GM12873 (cell line): ENCODE measurements around the gene HERC3.

Experiments used
- CTCF ChIP-seq: IDR thresholded peaks from 2 replicates; pipeline ENCODE4 v1.5.1; 2012; ENCODE audit warnings: low read depth, mild to moderate bottlenecking, moderate library complexity, low read length, control low read depth; ENCODE audit not compliant: insufficient read depth; ENCODE audit errors: missing control alignments

Gene HERC3

GRCh38 chr4:88610771-88611170, 18.5 kb downstream of the HERC3 start:
- TF ChIP-seq CTCF: no peak

- no peak for TF ChIP-seq CTCF
These were observed 21.2 kb downstream of the HERC3 start for GRCh38 chr4:88613417-88613875.

DNA sequence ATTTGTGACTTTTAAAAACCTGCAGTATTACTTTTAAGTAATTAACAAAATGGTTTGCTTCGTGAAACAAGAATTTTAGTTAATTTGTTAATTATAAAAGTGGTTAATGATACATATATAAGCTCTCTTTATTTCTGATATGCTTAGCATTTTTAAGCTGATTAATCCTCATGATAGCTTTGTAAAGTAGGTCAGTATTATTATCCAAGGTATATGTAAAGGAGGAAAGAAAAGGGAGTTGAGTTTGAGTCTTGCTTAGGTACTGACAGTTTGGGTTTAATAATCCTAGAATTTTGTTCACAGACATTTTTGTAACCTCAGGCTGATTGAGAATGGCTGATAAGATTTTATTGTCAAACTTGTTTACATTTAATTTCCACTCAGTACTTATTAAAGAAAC, 21.8 kb downstream of the HERC3 start:
- no peak for TF ChIP-seq CTCF

- TF ChIP-seq CTCF: no peak
These were observed 24.2 kb downstream of the HERC3 start for GRCh38 chr4:88616275-88617150.

GRCh38 chr4:88618782-88619485, 26.7 kb downstream of the HERC3 start:
- TF ChIP-seq CTCF: no peak

DNA sequence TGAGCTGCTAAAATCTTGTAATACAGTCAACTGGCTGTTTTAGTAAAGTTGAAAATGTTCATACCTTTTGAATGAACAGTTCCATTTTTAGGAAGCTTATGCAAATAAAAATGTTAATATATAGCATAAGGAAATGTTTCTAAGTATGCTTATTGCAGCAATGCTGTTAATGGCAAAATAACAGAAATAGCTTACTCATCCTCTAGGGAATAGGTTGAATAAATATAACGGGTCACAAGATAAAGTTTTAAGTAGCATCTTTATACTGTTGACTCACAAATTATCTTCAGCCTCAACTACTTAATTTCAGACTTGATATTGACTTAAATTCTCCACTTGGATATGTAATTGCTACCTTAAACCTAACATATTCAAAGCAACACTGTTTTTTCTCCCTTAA, 27.7 kb downstream of the HERC3 start:
- no peak for TF ChIP-seq CTCF

DNA sequence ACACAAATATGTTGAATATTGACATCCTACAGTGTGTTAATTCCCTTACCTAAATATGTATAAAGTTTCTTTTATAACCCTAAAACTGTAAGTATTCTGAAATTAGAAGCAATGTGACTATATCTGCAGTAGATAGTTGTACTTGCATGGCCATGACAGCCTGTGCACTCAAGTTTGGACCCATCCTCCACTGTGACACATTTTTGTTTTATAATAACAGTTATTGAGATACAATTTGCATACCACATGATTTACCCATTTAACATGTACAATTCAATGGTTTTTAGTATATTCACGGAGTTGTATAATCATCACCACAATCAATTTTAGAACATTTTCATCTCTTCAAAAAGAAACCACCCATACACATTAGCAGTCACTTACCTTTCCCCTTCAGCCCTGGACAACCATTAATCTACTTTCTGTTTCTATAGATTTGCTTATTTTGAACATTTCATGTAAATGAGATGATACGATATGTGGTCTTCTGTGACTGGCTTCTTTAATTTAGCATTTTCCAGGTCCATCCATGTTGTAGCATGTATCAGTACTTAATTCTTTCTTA, 29.6 kb downstream of the HERC3 start:
- TF ChIP-seq CTCF: no peak
